MCF 10A (cell line): ENCODE data around the gene MCC. TPM values are rescaled to one million over a fixed set of nuclear protein-coding genes. Genes with fewer than 3 reads are reported as not detected.

Experiments used
- BruUV-seq: library from RNA; stranded (reverse); fragments of 400-500 nt; replicated peaks from 2 replicates; lab custom pipeline; 2021; lab: Mats Ljungman, UMichigan
- CTCF ChIA-PET: fragments of 300-600 bp; sonication (Branson Sonifier 250); formaldehyde crosslinking; extraction: SDS; loops from one replicate; lab custom pipeline; 2021; ENCODE audit warnings: antibody characterized with exemption, inconsistent platforms; lab: Yijun Ruan, JAX
- POLR2A ChIA-PET: fragments of 300-600, 350-650 bp; sonication (Branson Sonifier 250); formaldehyde crosslinking; extraction: SDS; loops from one replicate; lab custom pipeline; 2020; ENCODE audit warnings: antibody characterized with exemption, inconsistent platforms; lab: Yijun Ruan, JAX
- DNase-seq: peaks from one replicate; pipeline ENCODE4 v3.0.0-alpha.2; 2018; ENCODE audit not compliant: unreplicated experiment
- H3K27ac Mint-ChIP-seq: one replicate; pipeline ENCODE4 v1.8.0; 2022; ENCODE audit warnings: mild to moderate bottlenecking, low read depth, mixed read lengths; ENCODE audit not compliant: unreplicated experiment
- H3K27me3 Mint-ChIP-seq: one replicate; pipeline ENCODE4 v1.8.0; 2022; ENCODE audit warnings: mixed read lengths; ENCODE audit not compliant: insufficient read depth, unreplicated experiment
- H3K36me3 Mint-ChIP-seq: one replicate; pipeline ENCODE4 v1.8.0; 2022; ENCODE audit warnings: mild to moderate bottlenecking, moderate library complexity, mixed read lengths; ENCODE audit not compliant: insufficient read depth, unreplicated experiment
- H3K4me1 Mint-ChIP-seq: one replicate; pipeline ENCODE4 v1.8.0; 2022; ENCODE audit warnings: mixed read lengths; ENCODE audit not compliant: insufficient read depth, unreplicated experiment
- H3K4me3 Mint-ChIP-seq: one replicate; pipeline ENCODE4 v1.8.0; 2022; ENCODE audit warnings: mild to moderate bottlenecking, moderate library complexity, mixed read lengths; ENCODE audit not compliant: unreplicated experiment
- H3K9me3 Mint-ChIP-seq: one replicate; pipeline ENCODE4 v1.8.0; 2022; ENCODE audit warnings: mixed read lengths; ENCODE audit not compliant: unreplicated experiment
- CTCF ChIP-seq: fragments of 200-600 bp; IDR thresholded peaks from one replicate; pipeline ENCODE4 v1.8.0; 2022; ENCODE audit warnings: antibody characterized with exemption, mild to moderate bottlenecking; ENCODE audit not compliant: unreplicated experiment
- intact Hi-C: fragments of 100-400 bp; cut with micrococcal nuclease; formaldehyde crosslinking; loops from 2 replicates; pipeline ENCODE4 v1.14.1; 2022
- total RNA-seq: library from RNA; stranded (reverse); gene quantifications from 2 replicates; pipeline ENCODE4 v1.2.3, GENCODE V29; 2022

MCC gene
- total RNA-seq, 1 experiment from 2014 or later = 25.3 TPM

- ChIA-PET POLR2A (interaction anchor here (0.9 kb wide), 1 partner anchor 37 kb away, joined by 3 read pairs; no protein-coding TSS in a partner anchor), CTCF (no interaction called here)
- Mint-ChIP-seq H3K4me3 (no peak overlapping the region), H3K4me1 (no peaks in the 10 kb centered on the region), H3K27ac (no peak overlapping the region), H3K36me3 (peaks cover 6% of the 10 kb centered on the region), H3K27me3 (no peaks in the 10 kb centered on the region), H3K9me3 (no peaks in the 10 kb centered on the region)
- BruUV-seq = no TSS peak
- intact Hi-C loops = no loop called here
- DNase-seq = no peak
- no peak for TF ChIP-seq CTCF
These were observed 52.7 kb downstream of the MCC start for GRCh38 chr5:113435575-113435974.

DNA sequence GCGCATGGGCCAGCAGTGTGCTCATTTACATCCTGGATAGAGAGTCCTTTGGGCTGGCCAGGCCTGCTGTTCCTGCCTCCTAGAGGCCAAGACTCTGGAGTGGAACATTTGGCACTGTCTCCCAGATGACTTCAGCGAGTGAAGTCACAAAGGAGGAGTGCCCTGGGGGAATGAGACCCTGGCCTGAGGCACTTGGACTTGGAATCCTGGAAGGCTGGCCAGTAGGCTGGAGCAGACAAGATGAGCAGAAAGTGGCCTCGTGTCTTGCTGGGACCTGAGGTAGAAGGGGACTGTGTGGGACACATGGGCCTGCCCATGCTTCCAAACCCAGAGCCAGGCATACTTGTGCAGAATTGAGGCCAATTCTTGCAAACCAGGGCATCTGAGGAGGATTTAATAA, 53.4 kb downstream of the MCC start, which contains the start of gene TSSK1B:
TSS of gene TSSK1B (minus strand) at position 101 of the 400 bp plus-strand sequence. CDS start 150 bp downstream, outside the sequence.
- DNase-seq = no peak
- no peak for TF ChIP-seq CTCF
- intact Hi-C loops = no loop called here
- Mint-ChIP-seq H3K27me3 (no peaks in the 10 kb centered on the region), H3K27ac (no peak within 1 kb of the TSS), H3K9me3 (no peaks in the 10 kb centered on the region), H3K4me1 (no peaks in the 10 kb centered on the region), H3K4me3 (no peak within 1 kb of the TSS), H3K36me3 (peaks cover 6% of the 10 kb centered on the region)
- no TSS peak for BruUV-seq
- POLR2A ChIA-PET = no interaction called here
- CTCF ChIA-PET = no interaction called here

DNA sequence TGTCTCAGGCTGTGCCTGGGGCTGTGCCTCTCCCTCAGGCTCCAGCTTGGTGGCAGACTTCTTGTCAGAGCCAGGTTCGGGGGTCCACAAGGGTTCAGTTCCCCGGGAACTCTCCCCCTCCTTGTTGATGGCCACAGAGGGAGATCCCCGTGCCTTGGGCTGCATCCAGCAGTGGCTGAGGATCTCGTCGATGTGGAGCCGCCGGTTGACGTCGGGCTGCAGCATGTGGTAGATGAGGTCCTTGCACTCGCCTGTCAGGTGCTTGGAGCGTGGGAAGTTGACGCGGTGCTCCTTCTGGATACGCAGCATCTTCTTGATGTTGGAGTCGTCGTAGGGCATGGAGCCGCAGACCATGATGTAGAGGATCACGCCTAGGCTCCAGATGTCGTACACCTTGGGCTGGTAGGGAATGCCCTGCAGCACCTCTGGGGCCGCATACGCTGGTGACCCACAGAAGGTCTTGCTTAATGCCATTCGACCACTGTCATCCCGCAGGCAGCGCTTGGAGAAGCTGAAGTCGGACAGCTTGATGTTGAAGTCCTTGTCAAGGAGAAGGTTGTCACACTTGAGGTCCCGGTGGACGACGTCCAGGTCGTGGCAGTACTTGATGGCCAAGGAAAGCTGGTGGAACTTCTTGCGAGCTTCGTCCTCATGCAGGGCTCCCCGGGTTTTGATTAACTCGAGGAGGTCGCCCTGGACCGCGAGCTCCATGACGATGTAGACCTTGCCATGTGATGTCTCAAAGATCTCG, 54.2 kb downstream of the MCC start:
- H3K27me3 Mint-ChIP-seq = no peaks in the 10 kb centered on the region
- POLR2A ChIA-PET = no interaction called here
- no peak for DNase-seq
- H3K36me3 Mint-ChIP-seq = peaks cover 6% of the 10 kb centered on the region
- intact Hi-C loops = no loop called here
- CTCF ChIA-PET = interaction anchor here (0.7 kb wide), 1 partner anchor 558 kb away, joined by 4 read pairs; no protein-coding TSS in a partner anchor
- no peak for TF ChIP-seq CTCF
- H3K9me3 Mint-ChIP-seq = no peaks in the 10 kb centered on the region
- H3K4me1 Mint-ChIP-seq = no peaks in the 10 kb centered on the region
- no peak overlapping the region for H3K27ac Mint-ChIP-seq
- no peak overlapping the region for H3K4me3 Mint-ChIP-seq
- BruUV-seq = no TSS peak

- H3K4me3 Mint-ChIP-seq = no peak overlapping the region
- TF ChIP-seq CTCF = no peak
- peaks cover 6% of the 10 kb centered on the region for H3K36me3 Mint-ChIP-seq
- no peaks in the 10 kb centered on the region for H3K9me3 Mint-ChIP-seq
- H3K27ac Mint-ChIP-seq = no peak overlapping the region
- no peaks in the 10 kb centered on the region for H3K27me3 Mint-ChIP-seq
- no peak for DNase-seq
- peaks cover 6% of the 10 kb centered on the region for H3K4me1 Mint-ChIP-seq
- ChIA-PET CTCF (no interaction called here), POLR2A (interaction anchor here (0.6 kb wide), 1 partner anchor 1480 kb away, joined by 3 read pairs; no protein-coding TSS in a partner anchor)
- no TSS peak for BruUV-seq
- intact Hi-C loops = no loop called here
These were observed 55.2 kb downstream of the MCC start for GRCh38 chr5:113433071-113433470.
